Measurements from ENCODE around the gene SC5D.

DNA sequence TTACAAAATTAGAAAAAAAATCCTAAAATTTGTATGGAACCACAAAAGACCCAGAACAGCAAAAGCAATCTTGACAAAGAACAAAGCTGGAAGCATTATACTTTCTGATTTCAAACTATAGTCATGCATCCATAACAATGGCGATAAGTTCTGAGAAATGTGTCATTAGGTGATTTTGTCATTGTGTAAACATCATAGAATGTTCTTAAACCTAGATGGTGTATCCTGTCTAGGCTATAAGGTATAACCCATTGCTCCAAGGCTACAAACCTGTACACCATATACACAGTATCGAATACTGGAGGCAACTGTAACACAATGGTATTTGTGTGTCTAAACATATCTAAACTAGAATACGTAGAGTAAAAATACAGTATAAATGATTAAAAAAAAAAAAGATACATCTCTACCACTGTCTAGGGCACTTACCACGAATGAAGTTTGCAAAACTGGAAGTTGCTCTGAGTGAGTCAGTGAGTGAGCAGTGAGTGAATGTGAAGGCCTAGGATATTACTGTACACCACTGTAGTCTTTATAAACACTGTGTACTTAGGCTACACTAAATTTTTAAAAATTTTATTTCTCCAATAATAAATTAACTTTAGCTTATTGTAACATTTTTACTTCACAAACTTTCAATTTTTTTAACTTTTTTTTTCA is 18.1 kb upstream of the SC5D start:
- no peak for TF ChIP-seq CTCF (IDR thresholded peaks at IDR 0.05)
- no peak for TF ChIP-seq POLR2A (IDR thresholded peaks at IDR 0.05)
